Loucy (cell line): ENCODE results near the gene COL13A1.
A peak's percentile ranks its signal among the peaks of the same experiment; 100 is the strongest.

Experiments
- H2AFZ ChIP-seq: fragments of 200-600 bp; sonication (generic); 2 replicates; pipeline ENCODE4 v1.6.0; 2016; ENCODE audit warnings: antibody characterized with exemption, mild to moderate bottlenecking, low read length, moderate library complexity
- H3F3A ChIP-seq: fragments of 200-600 bp; 2 replicates; pipeline ENCODE4 v1.6.0; 2016; ENCODE audit warnings: antibody characterized with exemption, low read depth, mild to moderate bottlenecking
- H3K27me3 ChIP-seq: fragments of 200-600 bp; sonication (generic); 2 replicates; pipeline ENCODE4 v1.6.1; 2014; ENCODE audit warnings: low read length, mild to moderate bottlenecking; ENCODE audit not compliant: insufficient read depth, poor library complexity, severe bottlenecking
- H3K36me3 ChIP-seq: fragments of 200-600 bp; sonication (generic); 2 replicates; pipeline ENCODE4 v1.6.1; 2016; ENCODE audit warnings: low read length; ENCODE audit not compliant: insufficient read depth
- H3K4me1 ChIP-seq: fragments of 200-600 bp; sonication (generic); 2 replicates; pipeline ENCODE4 v1.5.1; 2014; ENCODE audit warnings: low read length, mild to moderate bottlenecking; ENCODE audit not compliant: insufficient read depth, poor library complexity, severe bottlenecking
- H3K4me2 ChIP-seq: fragments of 200-600 bp; sonication (generic); 2 replicates; pipeline ENCODE4 v1.6.0; 2014; ENCODE audit warnings: antibody characterized with exemption, low read length, low read depth, mild to moderate bottlenecking; ENCODE audit not compliant: poor library complexity, severe bottlenecking
- H3K4me3 ChIP-seq: fragments of 200-600 bp; sonication (generic); 2 replicates; pipeline ENCODE4 v1.5.1; 2014; ENCODE audit warnings: low read length, mild to moderate bottlenecking, mixed read lengths; ENCODE audit not compliant: poor library complexity, severe bottlenecking
- H3K79me2 ChIP-seq: fragments of 200-600 bp; sonication (generic); 2 replicates; pipeline ENCODE4 v1.6.1; 2014; ENCODE audit warnings: low read length; ENCODE audit not compliant: insufficient read depth
- H3K9ac ChIP-seq: fragments of 200-600 bp; sonication (generic); 2 replicates; pipeline ENCODE4 v1.6.0; 2014; ENCODE audit warnings: mild to moderate bottlenecking, low read depth, low read length, moderate library complexity; ENCODE audit not compliant: poor library complexity, severe bottlenecking
- H3K9me2 ChIP-seq: fragments of 200-600 bp; sonication (generic); replicated peaks from 2 replicates; pipeline ENCODE4 v1.6.1; 2016; ENCODE audit warnings: low read depth, low read length, mixed read lengths
- H3K9me3 ChIP-seq: fragments of 200-600 bp; sonication (generic); 2 replicates; pipeline ENCODE4 v1.6.1; 2014; ENCODE audit warnings: mild to moderate bottlenecking, antibody characterized with exemption, low read length, low read depth; ENCODE audit not compliant: insufficient read depth
- H4K20me1 ChIP-seq: fragments of 200-600 bp; sonication (generic); 2 replicates; pipeline ENCODE4 v1.6.0; 2014; ENCODE audit warnings: antibody characterized with exemption, low read length, mild to moderate bottlenecking; ENCODE audit not compliant: insufficient read depth, poor library complexity, severe bottlenecking
- EZH2phosphoT487 ChIP-seq: fragments of 200-600 bp; IDR thresholded peaks from 2 replicates; pipeline ENCODE4 v1.6.1; 2018; ENCODE audit warnings: antibody characterized with exemption, mild to moderate bottlenecking, moderate library complexity, borderline replicate concordance
- TF ChIP-seq, protein P1 (sequence below): fragments of 200-600 bp; sonication (generic); conservative IDR thresholded peaks from 2 replicates; pipeline ENCODE4 v1.5.1; 2014; ENCODE audit warnings: mild to moderate bottlenecking, antibody characterized with exemption, low read length

COL13A1 gene

DNA sequence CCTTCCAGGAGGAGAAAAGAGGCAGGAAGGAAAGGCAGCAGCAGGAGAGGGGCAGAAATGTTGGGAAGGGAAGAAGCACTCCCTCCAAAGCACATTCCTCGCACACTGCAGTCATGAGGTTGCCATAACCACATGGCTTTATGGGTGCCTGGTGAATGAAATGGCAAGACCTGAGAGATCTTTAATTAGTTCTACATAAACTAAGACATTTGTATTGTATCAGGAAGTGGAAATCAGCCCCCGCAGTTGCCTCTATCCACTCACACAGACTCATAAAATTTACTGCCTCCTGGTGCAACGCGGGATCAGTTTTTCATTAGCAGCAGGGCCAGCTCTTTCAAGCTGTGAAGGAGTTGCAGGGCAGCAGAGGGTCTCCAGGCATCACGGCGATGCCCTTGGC, 106.4 kb downstream of the COL13A1 start:
- no peaks in the 10 kb centered on the region for H3F3A ChIP-seq
- H3K4me1 ChIP-seq: peaks cover 28% of the 10 kb centered on the region
- no peaks in the 10 kb centered on the region for H3K9me2 ChIP-seq
- peak overlapping the region; percentile 35 for H3K9ac ChIP-seq
- no peaks in the 10 kb centered on the region for H3K79me2 ChIP-seq
- H3K4me3 ChIP-seq: no peak overlapping the region
- no peaks in the 10 kb centered on the region for H4K20me1 ChIP-seq
- H2AFZ ChIP-seq: peak overlapping the region; percentile 54; the same call in 1 of the 2 replicates
- H3K9me3 ChIP-seq: no peaks in the 10 kb centered on the region
- TF ChIP-seq EZH2phosphoT487: no peak
- TF ChIP-seq, protein P1, sequence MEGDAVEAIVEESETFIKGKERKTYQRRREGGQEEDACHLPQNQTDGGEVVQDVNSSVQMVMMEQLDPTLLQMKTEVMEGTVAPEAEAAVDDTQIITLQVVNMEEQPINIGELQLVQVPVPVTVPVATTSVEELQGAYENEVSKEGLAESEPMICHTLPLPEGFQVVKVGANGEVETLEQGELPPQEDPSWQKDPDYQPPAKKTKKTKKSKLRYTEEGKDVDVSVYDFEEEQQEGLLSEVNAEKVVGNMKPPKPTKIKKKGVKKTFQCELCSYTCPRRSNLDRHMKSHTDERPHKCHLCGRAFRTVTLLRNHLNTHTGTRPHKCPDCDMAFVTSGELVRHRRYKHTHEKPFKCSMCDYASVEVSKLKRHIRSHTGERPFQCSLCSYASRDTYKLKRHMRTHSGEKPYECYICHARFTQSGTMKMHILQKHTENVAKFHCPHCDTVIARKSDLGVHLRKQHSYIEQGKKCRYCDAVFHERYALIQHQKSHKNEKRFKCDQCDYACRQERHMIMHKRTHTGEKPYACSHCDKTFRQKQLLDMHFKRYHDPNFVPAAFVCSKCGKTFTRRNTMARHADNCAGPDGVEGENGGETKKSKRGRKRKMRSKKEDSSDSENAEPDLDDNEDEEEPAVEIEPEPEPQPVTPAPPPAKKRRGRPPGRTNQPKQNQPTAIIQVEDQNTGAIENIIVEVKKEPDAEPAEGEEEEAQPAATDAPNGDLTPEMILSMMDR: no peak
- H3K27me3 ChIP-seq: no peaks in the 10 kb centered on the region
- H3K4me2 ChIP-seq: no peak overlapping the region
- no peaks in the 10 kb centered on the region for H3K36me3 ChIP-seq

DNA sequence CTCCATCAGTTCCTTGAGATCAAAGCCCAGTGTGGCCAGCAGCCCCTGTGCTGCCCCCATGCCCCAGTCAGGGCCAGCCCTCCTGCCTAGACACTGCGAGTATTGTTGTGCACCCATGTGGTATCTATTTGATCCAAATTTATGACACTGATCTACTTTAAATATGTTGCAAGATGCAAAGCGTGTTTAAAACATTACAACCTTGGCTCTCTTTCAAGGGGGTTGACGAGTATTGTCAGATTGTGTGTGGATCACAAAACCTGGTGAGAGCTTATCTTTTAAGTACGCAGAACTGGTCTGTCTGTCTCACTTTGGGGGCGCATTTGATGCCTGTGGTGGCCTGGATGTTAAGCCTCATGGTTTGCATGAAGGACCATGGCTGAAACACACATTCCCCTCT, 108.9 kb downstream of the COL13A1 start:
- Histone ChIP-seq H3K9ac (no peak overlapping the region), H3K36me3 (no peaks in the 10 kb centered on the region), H3K9me3 (no peaks in the 10 kb centered on the region), H3F3A (no peaks in the 10 kb centered on the region), H3K4me2 (no peak overlapping the region), H3K79me2 (no peaks in the 10 kb centered on the region), H2AFZ (no peak overlapping the region), H3K4me3 (no peak overlapping the region), H4K20me1 (no peaks in the 10 kb centered on the region), H3K27me3 (no peaks in the 10 kb centered on the region), H3K9me2 (no peaks in the 10 kb centered on the region), H3K4me1 (peaks cover 33% of the 10 kb centered on the region)
- TF ChIP-seq, protein P1: no peak
- TF ChIP-seq EZH2phosphoT487: no peak

DNA sequence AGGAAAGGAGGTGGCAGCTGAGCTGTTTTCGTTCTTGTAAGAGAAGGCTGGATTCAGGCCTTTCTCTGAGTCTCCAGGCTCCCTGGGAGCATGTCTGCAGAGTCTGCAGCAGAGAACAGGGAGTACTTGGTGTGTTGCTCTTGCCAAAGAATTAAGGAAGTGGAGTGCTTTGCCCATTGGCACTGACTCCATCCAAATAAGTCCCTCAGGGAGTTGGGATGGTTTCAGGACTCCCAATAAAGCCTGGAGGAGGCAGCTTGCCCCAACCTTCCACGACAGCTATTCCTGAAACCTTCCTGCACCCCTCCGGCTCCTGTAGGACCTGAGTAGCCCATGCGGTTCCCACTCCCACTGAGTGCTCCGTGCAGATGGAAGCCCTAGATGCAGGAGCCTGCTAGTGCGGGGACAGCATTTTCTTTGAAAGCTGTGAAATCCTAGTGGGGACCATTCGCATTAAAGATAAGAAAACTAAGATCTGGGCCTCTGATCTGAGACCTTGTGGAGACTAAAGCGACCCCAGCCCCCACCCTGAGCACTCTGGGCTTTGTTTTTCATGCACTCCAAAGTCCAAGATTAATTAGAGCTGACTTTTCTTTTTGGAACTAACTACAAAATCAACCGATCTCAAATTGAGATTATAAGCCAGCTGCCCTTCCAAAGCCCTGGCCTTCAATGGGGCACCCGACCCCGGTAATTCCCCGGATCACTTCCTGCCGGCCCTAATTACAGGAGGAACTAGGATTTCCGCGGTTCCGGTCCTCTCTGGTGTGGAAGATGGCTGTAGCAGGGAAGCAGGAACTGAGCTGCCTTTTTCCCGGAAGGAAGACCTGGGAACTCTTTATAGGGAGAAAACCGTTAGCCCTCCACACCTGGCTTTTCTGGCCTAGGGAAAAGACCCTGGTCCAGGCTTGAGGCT, 110.2 kb downstream of the COL13A1 start:
- Histone ChIP-seq H3K27me3 (no peaks in the 10 kb centered on the region), H3K79me2 (no peaks in the 10 kb centered on the region), H3K4me3 (no peak overlapping the region), H3K4me2 (no peak overlapping the region), H2AFZ (no peak overlapping the region), H3F3A (no peaks in the 10 kb centered on the region), H3K9me3 (no peaks in the 10 kb centered on the region), H4K20me1 (no peaks in the 10 kb centered on the region), H3K9ac (no peak overlapping the region), H3K36me3 (no peaks in the 10 kb centered on the region), H3K9me2 (no peaks in the 10 kb centered on the region), H3K4me1 (peaks cover 33% of the 10 kb centered on the region)
- TF ChIP-seq EZH2phosphoT487: no peak
- TF ChIP-seq, protein P1: no peak
